Activated naive CD8-positive, alpha-beta T cell treated with anti-CD3 and anti-CD28 coated beads, Interleukin-2, amount 10 ng/mL, durations not matched to agents 7 days and 5 days (primary cell): Measurements from ENCODE around the gene TCEANC2. TPM values are rescaled to one million over a fixed set of nuclear protein-coding genes. Genes with fewer than 3 reads are reported as not detected.
"Not testable (repeated sequence)": the region's sequence is repeated elsewhere in the genome, so short reads cannot be mapped to it uniquely, and the experiment has no call there.

Experiments used
- ATAC-seq: fragments of 150-1000 bp; cut with Tn5 transposase; one replicate; pipeline ENCODE4 v1.10.0; 2021; ENCODE audit warnings: low read depth, moderate library complexity
- POLR2A ChIA-PET: fragments of 350-600 bp; sonication (Branson Sonifier 250); formaldehyde crosslinking; loops from one replicate; lab custom pipeline; 2021; ENCODE audit warnings: antibody characterized with exemption; lab: Charles Lee
- DNase-seq: peaks from one replicate; pipeline ENCODE4 v3.0.0; 2021
- H3K27ac Mint-ChIP-seq: one replicate; pipeline ENCODE4 v1.8.0; 2022; ENCODE audit warnings: mild to moderate bottlenecking, mixed read lengths
- H3K27me3 Mint-ChIP-seq: one replicate; pipeline ENCODE4 v1.8.0; 2022; ENCODE audit warnings: mild to moderate bottlenecking, moderate library complexity, mixed read lengths
- H3K36me3 Mint-ChIP-seq: one replicate; pipeline ENCODE4 v1.8.0; 2021; ENCODE audit warnings: mild to moderate bottlenecking, mixed read lengths
- H3K4me1 Mint-ChIP-seq: one replicate; pipeline ENCODE4 v1.8.0; 2021; ENCODE audit warnings: mixed read lengths
- H3K4me3 Mint-ChIP-seq: one replicate; pipeline ENCODE4 v1.8.0; 2022; ENCODE audit warnings: mild to moderate bottlenecking, moderate library complexity, mixed read lengths
- H3K9me3 Mint-ChIP-seq: one replicate; pipeline ENCODE4 v1.8.0; 2021; ENCODE audit warnings: mixed read lengths
- total RNA-seq, 2 experiments: library from RNA; stranded (reverse); gene quantifications; one replicate each; pipeline ENCODE4 v1.2.3, GENCODE V29; 2021

TCEANC2 gene
- total RNA-seq, 2 experiments from 2014 or later: 11.7 to 13.5 TPM

DNA sequence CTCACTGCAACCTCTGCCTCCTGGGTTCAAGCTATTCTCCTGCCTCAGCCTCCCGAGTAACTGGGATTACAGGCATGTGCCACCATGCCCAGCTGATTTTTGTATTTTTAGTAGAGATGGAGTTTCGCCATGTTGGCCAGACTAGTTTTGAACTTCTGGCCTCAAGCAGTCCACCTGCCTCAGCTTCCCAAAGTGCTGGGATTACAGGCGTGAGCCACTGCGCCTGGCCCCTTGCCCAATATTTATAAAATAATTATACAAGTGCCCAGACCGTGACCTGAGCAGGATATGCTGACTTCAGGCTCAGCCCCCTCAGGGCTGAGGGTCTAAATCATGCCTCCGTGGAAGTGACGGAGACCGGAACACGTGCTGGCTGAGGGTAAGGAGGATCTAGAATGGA lies 51.2 kb downstream of the TCEANC2 start:
- H3K27me3 Mint-ChIP-seq, DNase-seq, ATAC-seq, H3K4me3 Mint-ChIP-seq, H3K4me1 Mint-ChIP-seq, POLR2A ChIA-PET, H3K9me3 Mint-ChIP-seq, H3K27ac Mint-ChIP-seq: not testable (repeated sequence)
- peaks cover 17% of the 10 kb centered on the region for H3K36me3 Mint-ChIP-seq

DNA sequence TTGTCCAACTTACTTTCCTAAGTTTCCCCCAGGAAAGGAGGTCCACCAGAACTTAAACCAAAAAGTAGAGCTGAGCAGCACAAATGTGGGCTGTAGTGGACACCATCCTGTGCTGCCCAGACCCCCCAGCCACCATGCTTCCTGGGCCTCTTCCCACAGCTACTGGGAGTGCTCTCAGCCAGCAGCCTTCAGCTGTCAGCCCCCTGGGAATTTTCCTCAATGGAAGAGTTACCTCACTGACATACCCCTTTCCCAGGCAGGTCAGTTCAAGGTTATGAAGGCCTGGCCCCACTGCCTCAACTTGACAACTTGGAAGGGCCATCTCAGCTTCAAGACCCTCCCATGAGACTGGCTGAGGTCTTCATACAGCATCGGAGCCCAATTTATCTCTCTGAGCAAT lies 51.7 kb downstream of the TCEANC2 start:
- Mint-ChIP-seq H3K9me3 (no peaks in the 10 kb centered on the region), H3K27me3 (no peaks in the 10 kb centered on the region), H3K4me3 (no peak overlapping the region), H3K27ac (no peak overlapping the region), H3K4me1 (no peaks in the 10 kb centered on the region), H3K36me3 (peaks cover 17% of the 10 kb centered on the region)
- DNase-seq: no peak
- POLR2A ChIA-PET: no interaction called here
- ATAC-seq: no peak

DNA sequence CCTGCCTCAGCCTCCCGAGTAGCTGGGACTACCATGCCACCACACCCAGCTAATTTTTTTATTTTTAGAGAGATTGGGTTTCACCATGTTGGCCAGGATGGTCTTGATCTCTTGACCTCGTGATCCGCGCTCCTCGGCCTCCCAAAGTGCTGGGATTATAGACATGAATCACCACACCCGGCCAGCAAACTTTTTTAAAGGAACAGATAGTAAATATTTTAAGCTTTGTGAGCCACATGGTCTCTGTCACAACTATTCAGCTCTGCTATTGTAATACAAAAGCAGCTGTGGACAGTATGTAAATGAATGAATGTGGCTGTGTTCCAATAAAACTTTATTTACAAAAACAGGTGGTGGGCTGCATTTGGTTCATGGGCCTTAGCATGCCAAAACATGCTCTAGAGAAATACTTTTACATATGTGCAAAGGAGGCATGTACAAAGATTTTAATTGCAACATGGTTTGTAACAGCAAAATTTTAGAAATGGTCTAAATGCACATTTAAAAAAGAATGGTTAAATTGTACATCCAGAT lies 52.4 kb downstream of the TCEANC2 start:
- Mint-ChIP-seq H3K27ac (no peak overlapping the region), H3K36me3 (peaks cover 13% of the 10 kb centered on the region), H3K9me3 (no peaks in the 10 kb centered on the region), H3K27me3 (no peaks in the 10 kb centered on the region), H3K4me1 (no peaks in the 10 kb centered on the region), H3K4me3 (no peak overlapping the region)
- POLR2A ChIA-PET: no interaction called here
- DNase-seq: no peak
- no peak for ATAC-seq

DNA sequence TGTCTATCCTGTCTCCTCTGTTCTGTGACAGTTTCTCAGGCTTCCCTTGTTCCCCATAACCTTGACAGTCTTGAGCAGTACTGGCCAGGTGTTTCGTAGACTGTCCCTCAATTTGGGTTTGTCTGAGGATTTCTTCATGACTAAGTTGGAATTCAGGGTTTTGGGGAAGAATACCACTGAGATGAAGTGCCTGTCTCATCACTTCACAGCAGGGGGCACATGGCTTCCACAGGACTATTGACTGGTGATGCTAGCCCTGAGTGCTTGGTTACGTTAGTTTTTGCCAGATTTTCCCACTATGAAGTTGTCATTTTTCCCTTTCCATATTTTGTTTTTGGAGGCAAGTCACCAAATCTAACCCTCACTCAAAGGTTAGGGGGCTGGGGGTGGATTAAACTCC lies 53.7 kb downstream of the TCEANC2 start:
- ATAC-seq: no peak
- DNase-seq: no peak
- no peaks in the 10 kb centered on the region for H3K4me1 Mint-ChIP-seq
- H3K27me3 Mint-ChIP-seq: no peaks in the 10 kb centered on the region
- H3K36me3 Mint-ChIP-seq: peaks cover 9% of the 10 kb centered on the region
- no peak overlapping the region for H3K4me3 Mint-ChIP-seq
- POLR2A ChIA-PET: no interaction called here
- no peak overlapping the region for H3K27ac Mint-ChIP-seq
- no peaks in the 10 kb centered on the region for H3K9me3 Mint-ChIP-seq

DNA sequence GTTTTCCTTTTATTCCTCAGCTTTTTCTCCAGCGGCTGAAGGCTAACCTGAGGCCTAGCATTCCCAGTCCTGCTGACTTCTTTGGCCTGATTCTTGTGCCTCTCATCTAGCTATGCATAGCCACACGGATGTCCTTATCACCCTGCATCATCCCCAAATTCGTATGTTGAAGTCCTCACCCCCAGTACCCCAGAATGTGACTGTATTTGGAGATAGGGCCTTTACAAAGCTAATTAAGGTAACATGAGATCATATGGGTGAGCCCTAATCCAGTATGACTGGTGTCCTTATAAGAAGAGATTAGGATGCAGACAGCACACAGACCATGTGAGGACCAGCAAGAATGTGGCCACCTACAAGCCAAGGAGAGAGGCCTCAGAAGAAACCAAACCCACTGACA lies 54.7 kb downstream of the TCEANC2 start:
- POLR2A ChIA-PET: interaction anchor here (0.7 kb wide), 1 partner anchor 442 kb away, joined by 3 read pairs; no protein-coding TSS in a partner anchor
- Mint-ChIP-seq H3K27me3 (no peaks in the 10 kb centered on the region), H3K9me3 (no peaks in the 10 kb centered on the region), H3K36me3 (peaks cover under 1% of the 10 kb centered on the region), H3K4me1 (peaks cover 2% of the 10 kb centered on the region), H3K4me3 (no peak overlapping the region), H3K27ac (no peak overlapping the region)
- ATAC-seq (no peak), DNase-seq (no peak)

DNA sequence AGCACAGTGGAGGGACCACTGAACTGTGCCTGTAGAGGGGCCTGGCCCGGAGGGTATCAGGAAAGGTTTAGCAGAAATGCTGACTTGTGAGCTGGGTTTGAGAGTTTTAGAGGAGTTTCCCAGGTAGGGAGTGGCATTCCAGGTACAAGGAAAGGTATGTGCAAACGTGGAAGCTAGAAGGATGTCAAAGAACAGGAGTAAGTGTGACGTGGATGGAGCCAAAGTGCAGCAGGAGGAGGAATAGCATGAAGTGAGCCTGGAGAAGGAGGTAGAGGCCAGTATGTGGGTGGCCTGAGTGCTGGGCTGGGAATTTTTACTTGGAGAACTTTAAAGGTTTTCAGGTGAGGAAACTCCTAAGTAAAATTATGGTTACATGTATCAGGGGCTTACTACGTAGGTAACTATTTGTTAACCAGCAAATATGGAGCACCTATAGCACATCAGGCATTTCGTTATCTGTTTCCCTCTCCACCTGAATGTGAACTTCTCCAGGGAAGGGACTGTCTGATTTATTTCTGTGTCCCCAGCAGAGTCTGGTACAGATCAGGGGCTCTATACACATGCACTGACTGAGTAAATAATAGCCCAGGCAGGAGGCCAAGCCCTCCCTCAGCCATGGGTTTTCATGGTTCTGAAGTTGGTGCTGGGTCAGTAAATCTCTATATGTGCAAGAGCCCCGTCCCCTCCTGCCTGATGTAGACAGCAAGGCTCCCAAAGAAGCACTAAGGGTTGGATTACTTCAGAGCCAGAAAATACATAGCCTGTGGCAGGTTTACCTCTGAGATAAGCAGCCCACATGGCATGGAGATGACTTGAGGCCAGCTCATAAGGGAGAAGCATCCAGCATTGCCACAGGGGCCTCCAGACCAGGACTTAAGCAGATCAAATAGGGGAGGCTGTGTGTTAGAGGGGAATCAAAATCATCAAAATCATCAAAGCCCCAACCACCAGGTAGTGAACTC lies 56.0 kb downstream of the TCEANC2 start:
- DNase-seq (no peak), ATAC-seq (no peak)
- Mint-ChIP-seq H3K27ac (no peak overlapping the region), H3K9me3 (no peaks in the 10 kb centered on the region), H3K36me3 (no peaks in the 10 kb centered on the region), H3K27me3 (no peaks in the 10 kb centered on the region), H3K4me1 (peaks cover 2% of the 10 kb centered on the region), H3K4me3 (no peak overlapping the region)
- POLR2A ChIA-PET: no interaction called here

DNA sequence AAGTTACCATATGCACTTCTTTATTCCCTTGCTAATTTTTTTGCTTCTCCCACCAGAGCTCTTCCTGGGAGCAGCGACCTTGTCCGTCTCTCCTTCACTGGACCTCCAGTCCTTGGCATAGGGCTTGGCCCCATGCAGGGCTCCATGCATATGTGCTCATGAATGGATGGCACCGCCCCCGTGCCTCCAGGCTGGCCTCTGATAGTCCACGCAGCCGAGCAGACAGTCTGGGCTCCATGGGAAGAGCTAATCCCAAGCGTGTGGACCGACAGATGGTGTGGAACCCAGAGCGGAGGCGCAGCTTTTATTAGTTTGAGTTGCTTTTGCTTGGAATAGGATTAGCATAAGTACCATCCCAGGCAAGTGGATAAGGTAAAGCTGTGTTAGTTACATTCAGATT lies 57.6 kb downstream of the TCEANC2 start:
- Mint-ChIP-seq H3K9me3 (no peaks in the 10 kb centered on the region), H3K4me1 (peaks cover 2% of the 10 kb centered on the region), H3K4me3 (no peak overlapping the region), H3K36me3 (no peaks in the 10 kb centered on the region), H3K27ac (no peak overlapping the region), H3K27me3 (no peaks in the 10 kb centered on the region)
- POLR2A ChIA-PET: no interaction called here
- DNase-seq (peak; percentile 19), ATAC-seq (no peak)

DNA sequence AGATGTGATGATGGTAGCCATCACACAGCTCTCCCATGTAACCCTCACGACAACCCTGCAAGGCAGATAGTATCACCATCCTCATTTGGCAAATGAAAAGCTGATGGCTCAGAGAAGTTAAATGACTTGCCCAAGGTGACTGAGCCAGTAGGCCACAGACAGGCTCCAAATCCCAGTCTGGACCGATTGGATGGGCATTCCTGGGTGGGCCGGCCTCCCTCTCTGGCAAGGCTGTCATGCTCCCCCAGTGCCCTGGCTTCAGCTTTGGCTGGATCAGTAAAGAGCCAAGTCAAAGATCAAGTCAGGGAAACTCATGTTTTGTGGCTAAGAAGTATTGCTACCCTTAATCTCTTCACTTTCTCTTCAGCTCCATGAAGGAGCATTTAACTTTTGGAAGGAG lies 58.2 kb downstream of the TCEANC2 start:
- Mint-ChIP-seq H3K4me1 (peaks cover 2% of the 10 kb centered on the region), H3K9me3 (no peaks in the 10 kb centered on the region), H3K27ac (no peak overlapping the region), H3K36me3 (no peaks in the 10 kb centered on the region), H3K27me3 (no peaks in the 10 kb centered on the region), H3K4me3 (no peak overlapping the region)
- no peak for ATAC-seq
- DNase-seq: peak; percentile 11
- POLR2A ChIA-PET: no interaction called here

DNA sequence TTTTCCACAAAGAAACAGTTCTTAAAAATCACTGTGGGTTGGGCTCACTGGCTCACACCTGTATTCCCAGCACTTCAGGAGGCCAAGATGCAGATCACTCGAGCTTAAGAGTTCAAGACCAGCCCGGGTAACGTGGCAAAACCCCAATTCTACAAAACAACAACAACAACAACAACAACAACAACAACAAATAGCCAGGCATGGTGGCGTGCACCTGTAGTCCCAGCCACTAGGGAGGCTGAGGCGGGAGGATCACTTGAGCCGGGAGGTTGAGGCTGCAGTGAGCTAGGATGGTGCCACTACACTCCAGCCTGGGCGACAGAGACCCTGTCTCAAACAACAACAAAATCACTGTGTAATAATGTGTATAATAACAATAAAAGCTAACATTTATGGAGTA lies 58.6 kb downstream of the TCEANC2 start:
- ATAC-seq (no peak), DNase-seq (peak; percentile 11)
- no peaks in the 10 kb centered on the region for H3K9me3 Mint-ChIP-seq
- no peak overlapping the region for H3K4me3 Mint-ChIP-seq
- H3K36me3 Mint-ChIP-seq: no peaks in the 10 kb centered on the region
- H3K27me3 Mint-ChIP-seq: no peaks in the 10 kb centered on the region
- H3K4me1 Mint-ChIP-seq: peaks cover 2% of the 10 kb centered on the region
- H3K27ac Mint-ChIP-seq: no peak overlapping the region
- POLR2A ChIA-PET: no interaction called here

DNA sequence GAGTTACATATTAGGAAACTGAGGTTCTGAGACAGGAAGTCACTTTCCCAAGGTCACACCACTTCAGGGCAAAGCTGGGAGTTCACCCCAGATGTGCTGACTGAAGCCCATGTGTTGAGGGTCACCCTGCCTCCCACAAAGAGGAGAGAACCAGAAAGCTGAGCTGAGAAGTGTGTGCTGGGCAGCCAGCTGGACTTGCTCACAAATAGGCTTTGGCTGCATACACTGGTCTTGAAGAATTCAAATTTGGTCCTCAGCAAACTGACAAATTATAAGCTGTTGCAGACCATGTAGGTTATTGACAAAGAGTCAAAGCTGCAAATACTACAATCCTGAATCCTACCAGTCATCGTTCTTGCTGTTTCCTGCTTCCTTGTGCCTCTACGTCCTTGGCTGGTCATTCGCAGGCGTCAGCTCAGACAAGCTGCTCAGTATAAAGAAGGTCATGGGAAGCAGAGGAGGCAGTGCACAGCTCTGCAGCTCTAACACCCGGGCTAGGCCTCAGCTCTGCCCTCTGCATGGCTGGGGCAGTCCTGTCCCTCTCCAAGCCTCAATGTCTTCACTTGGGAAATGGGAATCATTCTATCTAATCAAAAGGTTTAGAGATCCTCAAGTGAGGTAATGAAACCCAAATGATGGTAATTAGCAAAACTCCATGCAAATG lies 59.4 kb downstream of the TCEANC2 start:
- Mint-ChIP-seq H3K4me3 (no peak overlapping the region), H3K27me3 (no peaks in the 10 kb centered on the region), H3K4me1 (peaks cover 2% of the 10 kb centered on the region), H3K27ac (no peak overlapping the region), H3K9me3 (no peaks in the 10 kb centered on the region), H3K36me3 (no peaks in the 10 kb centered on the region)
- ATAC-seq (no peak), DNase-seq (peak; percentile 6)
- POLR2A ChIA-PET: no interaction called here

DNA sequence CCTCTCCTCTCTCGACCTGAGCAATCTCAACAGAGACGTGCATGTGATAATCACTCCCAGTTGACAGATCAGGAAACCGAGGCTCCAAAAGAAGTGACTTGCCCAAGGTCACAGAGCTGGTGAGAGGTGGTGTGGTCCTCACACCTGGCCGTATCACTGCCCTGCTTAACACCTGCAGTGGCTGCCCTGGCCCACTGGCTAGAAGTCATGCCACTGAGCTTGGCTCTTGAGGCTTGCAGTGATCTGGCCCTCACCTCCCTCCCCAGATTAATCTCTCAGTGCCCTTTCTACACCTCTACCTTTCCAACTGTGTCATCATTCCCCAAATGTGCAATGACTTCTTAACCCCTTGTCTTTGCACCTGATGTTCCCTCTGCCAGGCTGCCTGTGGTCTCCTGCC lies 60.6 kb downstream of the TCEANC2 start:
- Mint-ChIP-seq H3K4me3 (no peak overlapping the region), H3K4me1 (peaks cover 2% of the 10 kb centered on the region), H3K27ac (no peak overlapping the region), H3K36me3 (no peaks in the 10 kb centered on the region), H3K27me3 (no peaks in the 10 kb centered on the region), H3K9me3 (no peaks in the 10 kb centered on the region)
- DNase-seq (peak; percentile 17), ATAC-seq (no peak)
- POLR2A ChIA-PET: no interaction called here

DNA sequence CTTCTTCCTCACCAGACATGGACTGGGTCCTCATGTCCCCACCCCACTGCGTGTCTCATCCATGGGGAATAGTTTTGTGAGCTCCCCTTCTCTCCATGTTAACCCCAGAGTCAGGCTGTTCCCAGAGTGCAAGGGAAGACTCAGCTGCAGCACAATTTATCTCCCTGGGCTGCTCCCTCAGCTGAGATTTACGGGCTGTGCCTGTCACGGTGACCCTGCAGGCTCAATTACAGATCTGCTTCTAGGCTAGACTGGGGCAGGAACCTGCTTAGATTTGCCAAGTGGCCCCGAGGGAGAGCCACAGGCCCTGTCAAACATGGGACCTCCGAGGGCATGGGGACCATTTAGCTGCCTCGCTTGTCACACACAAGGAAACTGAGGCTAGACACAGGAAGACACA lies 61.5 kb downstream of the TCEANC2 start:
- H3K27ac Mint-ChIP-seq: no peak overlapping the region
- no peak for ATAC-seq

DNA sequence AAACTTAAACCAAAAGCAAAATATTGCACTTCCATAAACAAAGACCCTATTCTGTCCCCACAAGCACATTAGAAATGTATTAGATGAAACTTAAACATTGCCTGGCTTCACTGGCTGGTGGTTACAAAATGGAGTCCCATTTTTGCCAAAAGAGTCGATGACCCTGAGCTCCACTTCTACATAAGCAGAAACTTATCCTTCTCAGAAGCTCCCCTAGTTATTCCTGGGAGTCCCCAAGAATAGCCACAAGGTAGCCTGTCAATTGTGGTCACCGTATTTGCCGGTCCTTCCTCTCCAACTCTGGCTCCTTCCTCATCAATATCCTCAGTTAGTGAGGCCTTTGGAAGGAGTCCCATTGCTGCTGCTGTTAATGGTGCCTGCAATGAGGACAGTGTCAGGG lies 62.1 kb downstream of the TCEANC2 start:
- DNase-seq: no peak
- Mint-ChIP-seq H3K27me3 (no peaks in the 10 kb centered on the region), H3K9me3 (no peaks in the 10 kb centered on the region), H3K27ac (no peak overlapping the region), H3K4me3 (no peak overlapping the region), H3K36me3 (no peaks in the 10 kb centered on the region), H3K4me1 (peaks cover 2% of the 10 kb centered on the region)
- POLR2A ChIA-PET: no interaction called here
- no peak for ATAC-seq

More for the DNA sequence above, 61.5 kb downstream of the TCEANC2 start:
- DNase-seq: peak; percentile 11
- no peaks in the 10 kb centered on the region for H3K27me3 Mint-ChIP-seq
- H3K9me3 Mint-ChIP-seq: no peaks in the 10 kb centered on the region
- H3K4me1 Mint-ChIP-seq: peaks cover 2% of the 10 kb centered on the region
- no peak overlapping the region for H3K4me3 Mint-ChIP-seq
- POLR2A ChIA-PET: no interaction called here
- no peaks in the 10 kb centered on the region for H3K36me3 Mint-ChIP-seq
